GM21526 (cell line): ENCODE results near the gene TATDN2.

Experiments
- ATAC-seq: cut with Tn5 transposase; IDR thresholded peaks from one replicate; pipeline ENCODE4 v1.9.1; 2021; ENCODE audit warnings: moderate library complexity; ENCODE audit not compliant: unreplicated experiment, low FRiP score

Gene TATDN2, protein sequence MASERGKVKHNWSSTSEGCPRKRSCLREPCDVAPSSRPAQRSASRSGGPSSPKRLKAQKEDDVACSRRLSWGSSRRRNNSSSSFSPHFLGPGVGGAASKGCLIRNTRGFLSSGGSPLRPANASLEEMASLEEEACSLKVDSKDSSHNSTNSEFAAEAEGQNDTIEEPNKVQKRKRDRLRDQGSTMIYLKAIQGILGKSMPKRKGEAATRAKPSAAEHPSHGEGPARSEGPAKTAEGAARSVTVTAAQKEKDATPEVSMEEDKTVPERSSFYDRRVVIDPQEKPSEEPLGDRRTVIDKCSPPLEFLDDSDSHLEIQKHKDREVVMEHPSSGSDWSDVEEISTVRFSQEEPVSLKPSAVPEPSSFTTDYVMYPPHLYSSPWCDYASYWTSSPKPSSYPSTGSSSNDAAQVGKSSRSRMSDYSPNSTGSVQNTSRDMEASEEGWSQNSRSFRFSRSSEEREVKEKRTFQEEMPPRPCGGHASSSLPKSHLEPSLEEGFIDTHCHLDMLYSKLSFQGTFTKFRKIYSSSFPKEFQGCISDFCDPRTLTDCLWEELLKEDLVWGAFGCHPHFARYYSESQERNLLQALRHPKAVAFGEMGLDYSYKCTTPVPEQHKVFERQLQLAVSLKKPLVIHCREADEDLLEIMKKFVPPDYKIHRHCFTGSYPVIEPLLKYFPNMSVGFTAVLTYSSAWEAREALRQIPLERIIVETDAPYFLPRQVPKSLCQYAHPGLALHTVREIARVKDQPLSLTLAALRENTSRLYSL

DNA sequence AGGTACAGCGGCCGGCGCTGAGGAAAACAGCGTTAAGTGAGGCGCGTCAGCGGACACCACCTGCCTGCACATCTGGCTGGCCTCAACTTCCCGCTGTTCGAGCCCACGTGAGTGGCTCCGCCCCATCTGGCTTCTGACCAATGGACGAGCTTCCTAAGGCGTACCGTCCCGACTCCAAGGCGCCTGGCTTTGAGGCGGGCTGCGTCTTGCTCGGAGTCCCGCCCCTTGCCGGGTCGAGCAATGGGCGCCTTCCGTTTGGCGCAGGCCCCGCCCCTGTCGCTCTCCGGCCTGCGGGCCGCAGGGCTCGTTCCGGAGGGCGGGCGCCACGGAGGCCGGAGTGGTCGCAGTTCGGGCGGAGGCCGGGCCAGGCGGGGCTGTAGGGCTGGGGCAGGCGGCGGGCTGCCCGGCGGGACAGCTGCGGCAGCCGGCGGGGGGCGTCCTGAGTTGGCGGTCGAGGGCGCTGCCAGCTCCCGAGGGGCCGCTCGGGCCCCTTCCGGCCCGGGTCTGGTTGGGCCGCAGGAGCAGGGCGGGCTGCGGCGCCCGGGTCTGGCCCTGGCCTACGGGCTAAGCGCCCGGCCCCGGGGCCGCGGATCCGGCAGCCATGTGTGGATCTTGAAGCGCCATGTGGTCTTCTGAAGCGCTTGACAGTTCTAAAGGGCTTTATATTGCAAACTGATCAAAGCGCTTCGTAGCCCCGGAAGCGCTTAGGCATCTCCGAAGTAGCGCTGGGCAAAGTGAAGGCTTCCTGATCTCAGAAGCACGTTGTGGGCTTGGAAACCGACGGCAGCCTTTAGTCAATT is at the start of gene TATDN2:
TSS of gene TATDN2 (plus strand) at position 276 of the 800 bp plus-strand sequence. CDS start 742 bp downstream, outside the sequence.
- ATAC-seq: peak; percentile 94

DNA sequence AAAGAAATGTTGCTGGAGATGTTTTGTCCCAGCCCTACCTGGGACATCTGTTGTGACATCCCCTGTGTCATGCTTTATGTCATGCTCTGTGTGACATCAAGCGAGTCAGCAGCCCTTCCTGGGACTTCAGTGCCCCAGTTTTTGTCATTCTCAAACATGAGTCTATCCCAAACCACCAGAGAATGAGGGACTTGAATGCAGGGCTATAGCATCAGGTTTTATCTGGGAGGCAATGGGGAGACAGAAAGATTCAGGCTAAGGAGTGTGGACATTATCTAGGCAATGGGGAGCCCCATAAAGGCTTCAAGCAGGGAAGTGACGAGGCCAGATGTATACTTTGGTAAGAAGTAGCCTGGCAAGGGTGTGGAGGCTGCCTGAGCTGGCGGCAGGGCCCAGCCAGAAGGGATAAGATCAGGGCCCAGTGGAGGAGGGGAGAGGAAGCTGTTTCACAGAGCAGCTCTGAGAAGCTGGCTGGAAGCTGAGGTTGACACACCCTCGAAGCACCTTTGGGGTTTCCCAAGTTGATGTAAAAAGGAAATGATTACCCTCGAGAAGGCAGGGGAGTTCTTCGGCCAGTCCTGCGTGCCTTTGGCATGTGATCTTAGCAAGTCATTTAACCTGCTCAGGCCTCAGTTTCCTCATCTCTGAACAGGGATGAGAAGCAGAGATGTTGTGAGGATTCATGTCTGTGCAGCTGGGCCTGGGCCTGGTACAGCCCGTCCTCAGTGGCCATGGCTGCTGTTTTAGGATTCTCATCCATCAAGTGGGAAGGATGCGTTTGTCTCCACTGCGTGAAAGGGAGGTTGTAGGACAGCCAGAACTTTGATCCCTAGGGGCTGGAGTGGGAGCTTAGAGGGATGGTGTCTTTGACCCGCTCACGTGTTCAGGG is 49.3 kb upstream of the TATDN2 start:
- peak; percentile 63 for ATAC-seq

DNA sequence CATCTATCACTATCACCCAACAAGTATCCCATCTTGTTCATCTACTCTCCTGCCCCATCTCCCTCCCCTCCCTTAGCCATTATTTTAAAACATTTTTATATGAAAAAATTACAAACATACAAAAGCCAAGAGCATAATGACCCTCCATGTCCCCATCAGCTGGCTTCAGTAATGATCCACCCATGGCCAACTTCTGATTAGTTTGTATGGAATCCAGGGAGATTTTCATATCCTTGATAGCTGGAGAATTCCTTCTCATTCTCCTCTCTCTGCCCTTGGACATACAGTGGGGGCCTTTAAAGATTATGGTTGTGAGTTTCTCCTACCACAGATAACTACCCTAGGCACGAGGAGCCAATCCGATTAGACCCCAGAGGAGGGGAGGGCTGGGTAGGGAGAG is 43.3 kb upstream of the TATDN2 start:
- no peak for ATAC-seq

DNA sequence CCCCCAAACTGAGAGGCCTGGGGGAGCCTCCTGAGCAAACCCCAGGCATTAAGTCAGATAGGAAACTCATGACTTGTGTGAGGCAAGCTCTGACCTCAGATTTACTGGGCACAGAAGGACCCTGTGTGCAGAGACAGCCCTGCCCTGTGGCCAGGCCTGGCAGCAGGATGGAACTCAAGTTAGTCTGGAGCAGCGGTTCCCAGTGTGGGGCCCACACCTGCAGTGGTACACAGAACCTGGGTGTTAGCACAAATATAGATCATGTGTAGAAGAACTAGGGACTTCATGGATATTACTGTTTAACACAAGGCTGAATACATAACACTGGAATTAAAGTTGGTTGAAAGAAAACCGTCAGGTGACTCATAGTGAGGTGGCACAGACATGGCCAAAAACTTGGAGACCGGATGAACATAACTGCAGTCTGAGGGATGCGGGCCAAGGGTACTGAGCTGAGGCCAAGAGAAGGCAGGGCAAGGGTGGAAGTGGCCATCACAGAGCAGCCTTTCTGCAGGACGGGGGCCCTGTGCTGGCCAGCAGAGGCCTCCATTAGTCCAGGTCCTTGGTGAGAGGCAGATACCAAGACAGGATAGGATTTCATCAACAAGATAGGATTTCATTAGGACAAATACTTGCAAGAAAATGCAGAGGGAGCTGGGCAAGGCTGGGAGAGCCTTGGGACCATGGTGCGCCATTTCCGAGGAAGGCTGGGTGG is 42.7 kb upstream of the TATDN2 start:
- no peak for ATAC-seq

DNA sequence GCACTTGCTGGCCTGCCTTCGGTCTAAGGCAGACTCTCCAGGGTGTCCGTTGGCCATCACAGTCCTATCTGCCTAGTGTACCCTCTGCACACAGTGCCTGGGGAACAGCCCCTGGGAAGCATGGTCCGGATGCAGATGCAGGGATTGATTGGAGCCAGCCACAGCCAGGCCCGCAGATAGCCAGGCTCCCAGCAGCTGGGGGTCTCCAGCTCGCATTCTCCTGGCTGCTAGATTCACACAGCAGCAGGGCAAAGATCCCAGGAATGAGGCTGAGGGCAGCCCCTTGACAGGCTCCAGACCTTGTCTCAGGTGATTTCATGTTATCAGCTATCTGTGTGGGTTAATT is 42.1 kb upstream of the TATDN2 start:
- no peak for ATAC-seq

DNA sequence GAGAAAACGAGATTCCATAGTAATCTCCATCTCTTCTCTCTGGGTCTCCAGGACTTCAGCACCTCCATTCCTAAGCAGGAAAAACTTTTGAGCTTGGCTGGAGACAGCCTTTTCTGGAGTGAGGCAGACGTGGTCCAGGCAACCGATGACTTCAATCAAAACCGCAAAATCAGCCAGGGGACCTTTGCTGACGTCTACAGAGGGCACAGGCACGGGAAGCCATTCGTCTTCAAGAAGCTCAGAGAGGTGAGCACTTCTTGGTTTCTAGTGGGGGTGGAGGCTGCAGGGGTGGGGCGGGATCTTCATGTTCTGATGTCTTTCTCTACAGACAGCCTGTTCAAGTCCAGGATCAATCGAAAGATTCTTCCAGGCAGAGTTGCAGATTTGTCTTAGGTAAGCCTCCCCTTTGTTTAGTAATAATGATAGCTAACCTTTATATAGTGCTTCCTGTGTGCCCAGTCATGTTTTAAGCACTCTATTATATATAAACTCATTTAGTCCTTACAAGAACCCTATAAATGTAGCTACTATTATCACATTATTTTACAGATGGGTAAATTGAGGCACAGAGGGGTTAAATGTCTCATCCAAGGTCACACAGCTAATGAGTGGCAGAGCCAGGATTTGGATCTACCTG is 35.0 kb upstream of the TATDN2 start:
- ATAC-seq: no peak

DNA sequence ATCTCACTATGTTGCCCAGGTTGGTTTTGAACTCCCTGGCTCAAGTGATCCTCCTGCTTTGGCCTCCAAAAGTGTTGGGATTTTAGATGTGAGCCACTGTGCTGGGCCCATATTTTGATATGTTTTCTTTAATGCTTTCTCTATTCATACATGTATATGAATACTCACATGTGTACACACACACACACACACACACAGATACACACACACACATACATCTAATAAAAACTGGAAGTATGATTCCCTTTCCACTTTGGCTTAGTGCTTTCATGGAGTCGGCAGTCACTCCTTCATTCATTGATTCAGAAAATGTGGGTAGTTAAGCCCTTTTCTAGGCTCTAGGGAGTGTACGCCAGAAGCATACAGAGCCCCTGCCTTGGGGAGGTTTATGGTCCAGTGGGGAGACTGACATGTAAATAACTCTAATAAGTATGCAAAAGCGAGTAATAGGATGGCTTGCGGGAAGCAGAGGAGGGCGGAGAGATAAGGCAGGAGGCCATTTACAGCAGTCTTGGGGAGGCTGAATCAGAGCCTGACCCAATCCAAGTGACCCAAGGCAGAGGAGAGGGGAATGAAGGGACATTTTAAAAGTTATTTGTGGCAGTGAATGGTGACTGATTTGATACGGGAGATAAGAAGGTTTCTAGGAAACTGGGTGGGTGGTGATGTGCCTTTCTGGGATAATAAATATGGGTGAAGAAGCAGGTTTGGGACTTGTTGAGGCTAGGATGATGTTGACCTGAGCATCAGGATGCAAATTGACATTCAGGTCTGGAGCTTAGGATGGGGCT is 32.5 kb upstream of the TATDN2 start:
- ATAC-seq: no peak

DNA sequence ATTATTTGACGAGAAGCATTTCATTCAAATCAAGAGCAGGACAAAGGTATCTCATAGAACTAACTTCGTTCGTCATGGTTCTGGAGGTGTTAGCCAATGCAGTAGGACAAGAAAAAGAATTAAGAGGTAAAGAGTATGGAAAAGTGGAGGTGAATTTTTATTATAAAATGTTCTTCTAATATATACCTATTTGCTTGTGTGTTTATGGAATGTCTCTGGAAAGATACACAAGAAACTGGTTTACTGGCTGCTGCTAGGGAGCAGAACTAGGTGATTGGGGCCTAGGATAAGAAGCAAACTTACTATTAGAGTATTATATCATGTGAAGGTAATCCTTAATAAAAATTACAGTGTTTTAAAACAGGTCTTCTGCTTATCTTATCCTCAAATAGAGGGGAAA is 30.9 kb upstream of the TATDN2 start:
- no peak for ATAC-seq

DNA sequence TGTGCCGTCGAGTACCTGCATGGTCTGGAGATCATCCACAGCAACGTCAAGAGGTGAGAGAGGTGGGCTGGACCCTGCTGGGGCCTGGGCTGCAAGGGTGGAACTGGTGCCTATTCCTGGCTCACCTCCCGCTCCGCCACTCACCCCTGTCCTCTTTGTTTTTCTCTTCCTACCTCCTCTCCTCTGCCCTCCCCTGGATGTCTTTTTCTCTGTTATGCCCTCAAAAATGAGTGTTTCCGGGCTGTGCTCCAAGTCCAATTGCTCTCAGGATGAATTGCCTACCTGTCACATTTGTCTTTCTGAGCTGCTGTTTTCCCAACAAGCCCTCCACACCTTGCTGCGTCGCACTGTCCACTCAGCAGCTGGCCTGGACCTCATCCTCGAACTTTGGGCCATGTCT is 28.5 kb upstream of the TATDN2 start:
- ATAC-seq: no peak

DNA sequence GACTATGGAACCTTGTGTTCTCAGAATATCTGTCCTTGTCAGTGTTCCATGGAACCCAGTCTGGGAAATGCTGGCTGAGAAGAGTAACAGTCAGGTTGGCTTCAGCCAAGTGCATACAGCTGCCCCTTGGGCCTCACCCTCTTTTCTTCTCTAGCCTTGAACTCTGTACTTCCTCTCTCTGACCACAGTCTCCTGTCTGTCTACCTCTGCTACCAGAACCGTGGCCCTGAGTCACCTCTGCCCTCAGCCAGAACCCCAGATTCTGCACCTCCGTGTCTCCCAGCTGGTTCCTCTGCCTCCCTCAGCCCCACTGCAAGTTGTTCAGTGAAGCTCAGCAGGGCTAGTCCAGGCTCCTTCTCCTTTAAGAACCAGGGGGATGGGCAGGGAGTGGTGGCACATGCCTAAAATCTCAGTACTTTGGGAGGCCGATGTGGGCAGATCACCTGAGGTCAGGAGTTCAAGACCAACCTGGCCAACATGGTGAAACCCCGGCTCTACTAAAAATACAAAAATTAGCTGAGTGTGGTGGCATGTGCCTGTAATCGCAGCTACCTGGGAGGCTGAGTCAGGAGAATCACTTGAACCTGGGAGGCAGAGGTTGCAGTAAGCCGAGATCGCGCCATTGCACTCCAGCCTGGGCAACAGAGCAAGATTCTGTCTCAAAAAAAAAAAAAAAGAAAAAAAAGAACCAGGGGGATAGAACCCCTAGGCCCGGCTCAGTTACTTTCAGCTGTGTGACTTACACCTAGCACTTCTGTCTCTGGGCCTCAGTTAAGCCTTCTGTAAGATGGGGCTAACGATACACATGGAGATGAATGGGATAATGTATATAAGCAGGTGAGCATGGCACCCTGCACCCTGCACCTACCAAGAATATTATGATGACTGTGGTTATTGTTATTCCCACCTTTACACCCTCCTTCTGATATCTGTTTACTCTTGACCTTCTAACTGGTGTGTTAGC is 24.3 kb upstream of the TATDN2 start:
- ATAC-seq: peak; percentile 47

DNA sequence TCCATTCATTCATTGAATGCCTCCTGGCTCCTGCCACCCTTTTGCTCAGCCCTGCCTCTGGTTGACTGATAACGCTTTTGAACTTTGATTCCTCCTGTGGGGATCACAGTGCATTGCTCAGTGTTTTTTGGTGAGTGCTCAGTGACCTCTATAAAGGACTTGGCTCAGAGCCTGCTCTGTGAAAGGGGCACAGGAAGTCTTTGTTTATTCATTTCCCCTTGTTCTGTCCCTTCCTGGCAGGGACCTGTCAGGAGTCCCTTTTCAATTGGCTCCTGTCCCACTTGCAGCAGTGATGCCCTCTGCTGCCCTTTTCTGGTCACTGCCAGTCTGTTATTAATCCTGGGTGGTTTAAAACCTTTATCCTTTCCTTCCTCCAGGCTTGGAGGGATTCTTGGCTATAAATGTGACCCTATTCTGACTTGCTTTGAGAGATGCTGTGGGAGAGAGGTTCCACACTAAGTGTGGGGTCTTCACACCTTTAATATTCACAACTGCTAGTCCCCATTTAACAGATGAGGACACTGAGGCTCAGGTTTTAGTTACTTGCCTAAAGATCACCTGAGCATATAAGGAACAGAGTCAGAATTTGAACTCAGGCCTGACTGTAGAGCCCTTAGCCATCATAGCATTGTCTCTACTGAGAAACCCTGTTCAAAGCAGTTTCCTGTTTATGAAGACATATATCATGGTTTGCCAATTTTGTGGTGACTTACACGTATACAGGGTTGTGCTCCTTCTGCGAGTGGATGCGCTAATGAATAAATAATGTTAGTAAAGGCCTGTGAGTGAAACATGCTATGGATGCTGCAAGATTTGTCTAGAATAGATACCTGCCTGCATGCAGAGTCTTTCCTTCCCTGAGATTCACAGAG is 23.2 kb upstream of the TATDN2 start:
- no peak for ATAC-seq

DNA sequence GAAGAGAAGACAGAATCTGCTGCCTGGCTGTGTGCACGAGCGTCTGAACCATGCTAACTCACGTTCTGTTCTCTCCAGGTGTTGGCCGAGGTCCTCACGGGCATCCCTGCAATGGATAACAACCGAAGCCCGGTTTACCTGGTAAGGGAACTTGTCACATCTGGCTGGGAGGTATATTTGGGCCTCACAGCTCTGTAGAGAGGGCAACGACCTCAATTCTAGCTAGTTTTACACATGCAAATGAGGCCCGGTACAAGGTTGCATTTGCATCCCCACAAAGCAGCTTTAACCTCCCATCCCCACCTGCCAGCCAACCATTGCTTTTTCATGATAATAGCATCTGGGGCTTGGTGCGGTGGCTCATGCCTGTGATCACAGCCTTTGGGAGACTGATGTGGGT is 22.0 kb upstream of the TATDN2 start:
- ATAC-seq: peak; percentile 37

DNA sequence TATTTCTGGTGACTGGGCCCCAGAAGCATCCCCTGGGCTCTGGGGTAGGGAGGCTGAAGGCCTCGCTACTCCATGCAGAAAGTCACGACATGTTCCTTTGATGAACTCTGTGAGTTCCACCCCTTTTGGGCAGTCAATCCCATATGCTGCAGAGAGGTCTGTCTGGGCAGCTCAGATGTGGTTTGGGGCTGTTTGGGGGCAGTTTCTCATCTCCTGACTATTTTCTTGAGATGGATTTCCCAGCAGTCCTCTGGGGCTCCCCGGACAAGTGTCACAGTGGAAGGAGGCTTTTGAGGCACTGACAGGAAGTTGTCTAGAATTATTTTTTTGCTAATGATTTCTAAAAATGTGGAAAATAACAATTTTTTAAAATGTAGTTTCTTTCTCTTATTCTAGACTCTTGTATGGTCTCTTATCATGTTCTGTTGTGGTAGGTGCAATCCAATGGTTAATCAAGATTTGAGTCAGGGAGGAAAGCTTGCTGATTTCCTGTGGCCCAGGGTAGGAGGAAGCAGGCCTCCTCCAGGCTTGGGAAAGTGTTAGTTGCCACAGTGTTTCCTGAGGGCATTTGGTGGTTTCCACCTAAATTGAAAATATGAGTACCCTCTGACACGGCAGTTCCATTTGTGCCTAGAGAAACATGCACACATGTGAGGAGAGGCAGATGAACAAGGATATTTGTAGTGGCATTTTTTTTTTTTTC is 19.9 kb upstream of the TATDN2 start:
- ATAC-seq: no peak

DNA sequence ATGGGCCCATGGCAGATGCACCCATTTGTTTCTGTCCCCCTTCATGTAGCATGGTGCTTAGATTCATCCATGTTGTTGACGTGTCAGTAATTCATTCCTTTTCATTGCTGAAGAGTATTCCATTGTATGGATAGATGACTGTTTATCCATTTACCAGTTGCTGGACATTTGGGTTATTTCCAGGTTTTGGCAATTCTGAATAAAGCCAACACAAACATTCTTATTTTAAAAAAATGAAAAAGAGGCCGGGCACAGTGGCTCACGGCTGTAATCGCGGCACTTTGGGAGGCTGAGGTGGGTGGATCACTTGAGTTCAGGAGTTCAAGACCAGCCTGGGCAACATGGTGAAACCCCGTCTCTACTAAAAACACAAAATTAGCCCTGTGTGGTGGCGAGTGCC is 18.7 kb upstream of the TATDN2 start:
- no peak for ATAC-seq

DNA sequence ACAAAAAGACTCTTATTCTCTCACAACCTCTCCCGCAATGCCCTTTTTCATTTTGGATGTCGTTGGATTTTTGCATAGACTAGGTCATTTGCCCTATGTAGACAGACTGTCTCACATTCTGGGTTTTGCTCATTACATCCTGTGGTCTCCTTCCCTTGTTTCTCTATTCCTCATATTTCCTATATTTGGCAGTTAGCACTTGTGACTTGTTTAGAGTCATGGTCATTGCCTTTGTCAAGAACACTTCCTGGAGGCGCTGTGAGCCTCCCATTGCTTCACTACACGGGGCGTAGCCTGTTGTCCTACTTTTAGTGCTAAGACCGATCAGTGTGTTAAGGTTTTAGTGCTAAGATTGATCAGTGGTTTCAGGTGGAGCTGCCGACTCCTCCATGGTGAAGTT is 16.1 kb upstream of the TATDN2 start:
- peak; percentile 51 for ATAC-seq

DNA sequence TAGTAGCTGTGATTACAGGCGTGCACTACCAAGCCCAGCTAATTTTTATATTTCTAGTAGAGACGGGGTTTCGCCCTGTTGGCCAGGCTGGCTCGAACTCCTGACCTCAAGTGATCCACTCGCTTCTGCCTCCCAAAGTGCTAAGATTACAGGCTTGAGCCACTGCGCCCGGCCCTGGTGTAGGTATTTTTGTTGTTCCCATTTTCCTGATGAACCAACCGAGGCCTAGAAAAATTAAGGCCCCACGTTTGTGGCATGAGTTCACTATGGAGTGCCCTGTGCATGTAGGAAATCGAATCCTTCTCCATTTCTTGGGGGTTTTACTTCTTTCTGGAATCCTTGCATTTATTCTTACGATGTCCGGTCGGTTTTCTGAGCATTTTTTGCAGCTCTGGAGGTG is 14.3 kb upstream of the TATDN2 start:
- no peak for ATAC-seq
